HCT116 (cell line): ENCODE results near the gene RORB. TPM values are rescaled to one million over a fixed set of nuclear protein-coding genes. Genes with fewer than 3 reads are reported as not detected.

Experiments
- ATAC-seq: fragments of 200-7000 bp; cut with Tn5 transposase; 2 replicates; pipeline ENCODE4 v1.9.1; 2020; ENCODE audit warnings: mild to moderate bottlenecking, moderate library complexity
- BruUV-seq: library from RNA; stranded (reverse); fragments of 400-500 nt; replicated peaks from 2 replicates; lab custom pipeline; 2021; lab: Mats Ljungman, UMichigan
- CTCF ChIA-PET: fragments of 300-600 bp; sonication (Branson Sonifier 250); formaldehyde crosslinking; loops from one replicate; lab custom pipeline; 2021; ENCODE audit warnings: antibody characterized with exemption; lab: Charles Lee
- POLR2A ChIA-PET: fragments of 300-600, 350-600 bp; sonication (Branson Sonifier 250); formaldehyde crosslinking; loops from one replicate; lab custom pipeline; 2021; ENCODE audit warnings: antibody characterized with exemption; lab: Charles Lee
- RAD21 ChIA-PET, 2 experiments: fragments of 300-600 bp; sonication (Branson Sonifier 250); formaldehyde crosslinking; loops; one replicate each; lab custom pipeline; 2023; ENCODE audit warnings: low total read pairs in 2 of 2; ENCODE audit not compliant: uncharacterized antibody in 2 of 2, unreplicated experiment in 2 of 2, low non-redundant PET in 1 of 2; lab: Charles Lee
- DNase-seq: peaks from one replicate; pipeline ENCODE4 v3.0.0-alpha.2; 2010; ENCODE audit warnings: low read depth, low spot score
- H2AFZ ChIP-seq: fragments of 200-600 bp; shearing (Covaris generic), sonication (generic); 2 replicates; pipeline ENCODE4 v1.6.1; 2017; ENCODE audit warnings: low read depth, mixed run types, mixed read lengths, antibody characterized with exemption, low read length; ENCODE audit not compliant: poor library complexity, severe bottlenecking
- H3K27ac ChIP-seq: 2 replicates; pipeline ENCODE4 v1.5.1; 2012; ENCODE audit warnings: low read depth, low read length
- H3K27me3 ChIP-seq: fragments of 200-600 bp; sonication (generic); 2 replicates; pipeline ENCODE4 v1.6.1; 2016; ENCODE audit warnings: mixed run types, low read length, mixed read lengths; ENCODE audit not compliant: insufficient read depth
- H3K36me3 ChIP-seq, 2 experiments: fragments of 200-500 bp in 1 of 2; fragments of 200-600 bp in 1 of 2; sonication (Bioruptor generic) in 1 of 2; sonication (generic) in 1 of 2; 2 replicates each; pipeline versions ENCODE4 v1.5.1 to v1.6.1; 2014 to 2016; ENCODE audit warnings: low read length in 2 of 2, inconsistent platforms in 1 of 2, mixed read lengths in 1 of 2, mixed run types in 1 of 2; ENCODE audit not compliant: insufficient read depth in 2 of 2, control insufficient read depth in 1 of 2
- H3K4me1 ChIP-seq, 2 experiments: fragments of 200-600 bp in 1 of 2; sonication (generic) in 1 of 2; 2 replicates each; pipeline versions ENCODE4 v1.5.1 to v1.6.1; 2012 to 2017; ENCODE audit warnings: low read length in 2 of 2, inconsistent platforms in 1 of 2, mild to moderate bottlenecking in 1 of 2, mixed read lengths in 1 of 2, mixed run types in 1 of 2, moderate library complexity in 1 of 2; ENCODE audit not compliant: insufficient read depth in 2 of 2, control insufficient read depth in 1 of 2
- H3K4me2 ChIP-seq: fragments of 200-600 bp; sonication (generic); 2 replicates; pipeline ENCODE4 v1.6.1; 2017; ENCODE audit warnings: mixed run types, low read length, mixed read lengths
- H3K4me3 ChIP-seq, 2 experiments: fragments of 200-600 bp in 1 of 2; sonication (generic) in 1 of 2; replicated peaks in 1 of 2; 2 replicates each; pipeline ENCODE4 v1.5.1; 2011 to 2016; ENCODE audit warnings: low read length in 2 of 2, control low read depth in 1 of 2, low read depth in 1 of 2, mild to moderate bottlenecking in 1 of 2, mixed read lengths in 1 of 2, mixed run types in 1 of 2
- H3K79me2 ChIP-seq: fragments of 200-600 bp; sonication (generic); 2 replicates; pipeline ENCODE4 v1.6.1; 2017; ENCODE audit warnings: mild to moderate bottlenecking, mixed run types, low read length, moderate library complexity, mixed read lengths; ENCODE audit not compliant: insufficient read depth
- H3K9ac ChIP-seq: fragments of 200-600 bp; sonication (generic); 2 replicates; pipeline ENCODE4 v1.6.1; 2016; ENCODE audit warnings: low read length, mixed read lengths
- H3K9me2 ChIP-seq: fragments of 200-600 bp; sonication (generic), shearing (Covaris generic); 2 replicates; pipeline ENCODE4 v1.6.1; 2017; ENCODE audit warnings: mixed run types, mild to moderate bottlenecking, moderate library complexity; ENCODE audit not compliant: insufficient read depth
- H3K9me3 ChIP-seq, 2 experiments: fragments of 200-500 bp in 1 of 2; fragments of 200-600 bp in 1 of 2; sonication (Bioruptor generic) in 1 of 2; sonication (generic) in 1 of 2; 2 replicates each; pipeline ENCODE4 v1.6.1; 2014 to 2017; ENCODE audit warnings: low read length in 2 of 2, mixed read lengths in 2 of 2, inconsistent platforms in 1 of 2, low read depth in 1 of 2, mild to moderate bottlenecking in 1 of 2, mixed run types in 1 of 2, moderate library complexity in 1 of 2; ENCODE audit not compliant: control insufficient read depth in 1 of 2, insufficient read depth in 1 of 2
- H4K20me1 ChIP-seq: fragments of 200-600 bp; sonication (generic), shearing (Covaris generic); 2 replicates; pipeline ENCODE4 v1.6.1; 2017; ENCODE audit warnings: mixed run types, mild to moderate bottlenecking, moderate library complexity; ENCODE audit not compliant: insufficient read depth
- CEBPB ChIP-seq: IDR thresholded peaks from 2 replicates; pipeline ENCODE4 v1.6.1; 2012; ENCODE audit warnings: low read depth
- ELF1 ChIP-seq: IDR thresholded peaks from 2 replicates; pipeline ENCODE4 v1.6.1; 2012; ENCODE audit warnings: low read depth, borderline replicate concordance
- EZH2 ChIP-seq: fragments of 200-600 bp; sonication (generic); IDR thresholded peaks from 2 replicates; pipeline ENCODE4 v1.6.1; 2017; ENCODE audit warnings: antibody characterized with exemption, mixed run types
- JUND ChIP-seq: IDR thresholded peaks from 2 replicates; pipeline ENCODE4 v1.6.1; 2012
- SIN3A ChIP-seq: IDR thresholded peaks from 2 replicates; pipeline ENCODE4 v1.6.1; 2012; ENCODE audit warnings: low read depth
- SP1 ChIP-seq: IDR thresholded peaks from 2 replicates; pipeline ENCODE4 v1.6.1; 2012; ENCODE audit warnings: low read depth
- TCF7L2 ChIP-seq: IDR thresholded peaks from 2 replicates; pipeline ENCODE4 v1.7.0; 2011; ENCODE audit warnings: borderline replicate concordance, inconsistent platforms; ENCODE audit not compliant: insufficient read depth, insufficient read length; ENCODE audit errors: extremely low read depth
- ZNF274 ChIP-seq: fragments of 200-500 bp; sonication (Bioruptor generic); IDR thresholded peaks from 2 replicates; pipeline ENCODE4 v1.6.1; 2014; ENCODE audit warnings: mild to moderate bottlenecking, low read depth, low read length, inconsistent platforms
- intact Hi-C: fragments of 100-400 bp; cut with micrococcal nuclease; formaldehyde crosslinking; loops from 2 replicates; pipeline ENCODE4 v1.10.0; 2022
- total RNA-seq: library from RNA; stranded (reverse); gene quantifications from one replicate; pipeline ENCODE4 v1.2.1, GENCODE V29; 2021; ENCODE audit not compliant: unreplicated experiment
- TF ChIP-seq, protein P1 (sequence below): IDR thresholded peaks from 2 replicates; pipeline ENCODE4 v1.6.1; 2012
- TF ChIP-seq, protein P2 (sequence below): IDR thresholded peaks from 2 replicates; pipeline ENCODE4 v1.6.1; 2012

RORB gene
- total RNA-seq, 1 experiment from 2014 or later, result 0.02 TPM

DNA sequence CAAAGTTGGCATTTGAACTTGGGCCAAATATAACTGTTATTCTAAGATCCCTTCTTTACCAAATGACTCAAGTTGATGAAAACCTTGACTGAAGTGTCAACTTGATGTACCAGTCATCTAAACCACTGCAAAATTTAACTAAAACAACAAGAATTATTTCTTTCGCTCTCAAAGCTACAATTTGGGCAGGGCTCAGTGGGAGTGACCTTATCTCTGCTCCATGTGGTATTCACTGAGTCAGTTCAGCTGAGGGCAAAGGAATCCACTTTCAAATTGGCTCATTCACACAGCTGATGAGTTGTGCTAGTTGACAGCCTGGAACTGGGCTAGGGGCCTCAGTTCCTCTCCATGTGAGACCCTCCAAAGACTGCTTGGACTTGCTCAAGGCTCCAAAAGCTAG, 166.3 kb downstream of the RORB start:
- Histone ChIP-seq H3K4me3 (no peak overlapping the region), H3K4me2 (no peak overlapping the region), H2AFZ (no peak overlapping the region), H3K27ac (no peak overlapping the region), H3K27me3 (peaks cover 18% of the 10 kb centered on the region), H3K9me3 (no peaks in the 10 kb centered on the region), H3K4me1 (no peaks in the 10 kb centered on the region), H3K9me2 (no peaks in the 10 kb centered on the region), H3K9ac (no peak overlapping the region), H3K79me2 (no peaks in the 10 kb centered on the region), H3K36me3 (no peaks in the 10 kb centered on the region), H4K20me1 (no peaks in the 10 kb centered on the region)
- TF ChIP-seq ZNF274 (no peak), SP1 (no peak), ELF1 (no peak), TCF7L2 (no peak), EZH2 (no peak), SIN3A (no peak), CEBPB (no peak), JUND (no peak)
- TF ChIP-seq, protein P1, sequence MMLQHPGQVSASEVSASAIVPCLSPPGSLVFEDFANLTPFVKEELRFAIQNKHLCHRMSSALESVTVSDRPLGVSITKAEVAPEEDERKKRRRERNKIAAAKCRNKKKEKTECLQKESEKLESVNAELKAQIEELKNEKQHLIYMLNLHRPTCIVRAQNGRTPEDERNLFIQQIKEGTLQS, result no peak
- TF ChIP-seq, protein P2, sequence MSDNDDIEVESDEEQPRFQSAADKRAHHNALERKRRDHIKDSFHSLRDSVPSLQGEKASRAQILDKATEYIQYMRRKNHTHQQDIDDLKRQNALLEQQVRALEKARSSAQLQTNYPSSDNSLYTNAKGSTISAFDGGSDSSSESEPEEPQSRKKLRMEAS, result no peak
- CTCF ChIA-PET, result no interaction called here
- BruUV-seq, result no TSS peak
- intact Hi-C loops, result no loop called here
- DNase-seq (no peak), ATAC-seq (no peak)
- RAD21 ChIA-PET, result no interaction called here
- POLR2A ChIA-PET, result no interaction called here

DNA sequence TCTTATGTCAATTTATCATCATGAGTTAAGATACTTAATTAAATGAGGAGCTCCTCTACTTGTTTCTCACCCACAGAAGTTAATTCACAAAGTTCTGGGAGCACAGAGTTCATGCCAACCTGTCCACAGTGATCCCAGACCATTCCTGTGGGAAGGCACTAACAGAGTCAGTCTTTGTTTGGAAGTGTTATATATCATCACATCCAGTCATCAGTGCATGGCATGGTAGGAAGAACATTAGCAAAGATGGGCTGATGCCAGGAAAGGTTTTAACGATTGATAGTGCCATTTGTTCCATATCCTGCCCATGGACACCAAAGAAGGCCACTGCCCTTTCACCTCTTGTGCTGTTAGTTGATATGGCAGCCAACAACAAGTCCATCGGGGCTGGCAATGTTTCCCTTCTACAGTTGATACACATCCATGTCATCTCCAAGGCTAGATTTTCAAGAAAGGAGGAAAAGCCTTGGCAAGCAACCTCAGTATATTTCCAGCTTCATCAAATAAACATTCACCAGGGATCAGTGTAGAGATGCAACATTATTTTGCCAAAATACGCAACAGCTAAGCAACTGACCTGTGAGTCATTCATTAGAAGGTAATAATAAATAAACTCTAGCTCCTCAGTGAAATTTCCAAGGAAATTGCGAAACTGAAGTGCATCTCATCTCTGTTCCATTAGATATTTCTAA, 169.6 kb downstream of the RORB start:
- no peak overlapping the region for H2AFZ ChIP-seq

More for the DNA sequence above, 169.6 kb downstream of the RORB start:
- Histone ChIP-seq H3K4me1 (no peaks in the 10 kb centered on the region), H3K9ac (no peak overlapping the region), H3K9me3 (no peaks in the 10 kb centered on the region), H4K20me1 (no peaks in the 10 kb centered on the region), H3K4me3 (no peak overlapping the region), H3K9me2 (no peaks in the 10 kb centered on the region), H3K27me3 (peaks cover 17% of the 10 kb centered on the region; the same call in 1 of the 2 replicates), H3K79me2 (no peaks in the 10 kb centered on the region), H3K4me2 (no peak overlapping the region), H3K27ac (no peak overlapping the region), H3K36me3 (no peaks in the 10 kb centered on the region)
- intact Hi-C loops, result no loop called here
- ATAC-seq, result no peak
- no peak for DNase-seq
- no TSS peak for BruUV-seq
- TF ChIP-seq JUND, result no peak
- CTCF ChIA-PET, result no interaction called here
- POLR2A ChIA-PET, result no interaction called here
- RAD21 ChIA-PET, result no interaction called here
